Keratinocyte (primary cell): ENCODE data around the gene FAM20B.

Source experiments
- CTCF ChIP-seq, 3 experiments: IDR thresholded peaks in 1 of 3; conservative IDR thresholded peaks in 1 of 3; optimal IDR thresholded peaks in 1 of 3; 2 replicates in 2 of 3; 3 replicates in 1 of 3; pipeline versions ENCODE3 to v1.5.1; 2011; ENCODE audit warnings: low read length in 3 of 3, mild to moderate bottlenecking in 3 of 3, moderate library complexity in 2 of 3, control low read depth in 1 of 3, inconsistent platforms in 1 of 3; ENCODE audit not compliant: insufficient read depth in 2 of 3; ENCODE audit errors: extremely low read depth in 1 of 3
- EZH2 ChIP-seq: IDR thresholded peaks from one replicate; pipeline ENCODE4 v1.6.1; 2012; ENCODE audit warnings: inconsistent platforms, mild to moderate bottlenecking, low read length, moderate library complexity

GRCh38 chr1:179030683-179031082, 5.0 kb downstream of the FAM20B start:
- TF ChIP-seq CTCF (optimal IDR thresholded peaks at IDR 0.05 in 1 of 3, IDR thresholded peaks at IDR 0.05 in 1 of 3, conservative IDR thresholded peaks at IDR 0.05 in 1 of 3; ENCODE audit: extremely low read depth in 1 of 3, insufficient read depth in 2 of 3, low read length in 3 of 3) (no peak), EZH2 (no peak)
